Adrenal gland (tissue), 5 donors: ENCODE results near the gene PGRMC2.

Experiments
- POLR2A ChIP-seq, 2 donors: fragments of 450-650 bp; IDR thresholded peaks; one replicate each; pipeline ENCODE4 v1.6.1; 2017; ENCODE audit warnings: antibody characterized with exemption in 2 of 2, mild to moderate bottlenecking in 2 of 2, moderate library complexity in 1 of 2
- TF ChIP-seq, protein P1 (sequence below), 6 experiments: fragments of 450-650 bp in 4 of 6; fragments of 200-600 bp in 2 of 6; sonication (generic) in 1 of 6; IDR thresholded peaks; 1 replicate in 5 of 6; 2 replicates in 1 of 6; pipeline versions ENCODE4 v1.5.1 to v1.8.0; 2016 to 2021; ENCODE audit warnings: antibody characterized with exemption in 6 of 6, mild to moderate bottlenecking in 2 of 6, moderate library complexity in 1 of 6
- donor health status: DM: no; HTN: no; CAD: no.

GRCh38 chr4:128282516-128282915 lies 5.1 kb downstream of the PGRMC2 start:
- TF ChIP-seq, protein P1, sequence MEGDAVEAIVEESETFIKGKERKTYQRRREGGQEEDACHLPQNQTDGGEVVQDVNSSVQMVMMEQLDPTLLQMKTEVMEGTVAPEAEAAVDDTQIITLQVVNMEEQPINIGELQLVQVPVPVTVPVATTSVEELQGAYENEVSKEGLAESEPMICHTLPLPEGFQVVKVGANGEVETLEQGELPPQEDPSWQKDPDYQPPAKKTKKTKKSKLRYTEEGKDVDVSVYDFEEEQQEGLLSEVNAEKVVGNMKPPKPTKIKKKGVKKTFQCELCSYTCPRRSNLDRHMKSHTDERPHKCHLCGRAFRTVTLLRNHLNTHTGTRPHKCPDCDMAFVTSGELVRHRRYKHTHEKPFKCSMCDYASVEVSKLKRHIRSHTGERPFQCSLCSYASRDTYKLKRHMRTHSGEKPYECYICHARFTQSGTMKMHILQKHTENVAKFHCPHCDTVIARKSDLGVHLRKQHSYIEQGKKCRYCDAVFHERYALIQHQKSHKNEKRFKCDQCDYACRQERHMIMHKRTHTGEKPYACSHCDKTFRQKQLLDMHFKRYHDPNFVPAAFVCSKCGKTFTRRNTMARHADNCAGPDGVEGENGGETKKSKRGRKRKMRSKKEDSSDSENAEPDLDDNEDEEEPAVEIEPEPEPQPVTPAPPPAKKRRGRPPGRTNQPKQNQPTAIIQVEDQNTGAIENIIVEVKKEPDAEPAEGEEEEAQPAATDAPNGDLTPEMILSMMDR (IDR thresholded peaks at IDR 0.05): no peak
- no peak for TF ChIP-seq POLR2A (IDR thresholded peaks at IDR 0.05)
